ENCODE measurements around the gene ATXN1. TPM values are rescaled to one million over a fixed set of nuclear protein-coding genes. Genes with fewer than 3 reads are reported as not detected.

Gene ATXN1
- total RNA-seq, 4 donors from 2014 or later: 21.0 to 102 (median 51.1) TPM

DNA sequence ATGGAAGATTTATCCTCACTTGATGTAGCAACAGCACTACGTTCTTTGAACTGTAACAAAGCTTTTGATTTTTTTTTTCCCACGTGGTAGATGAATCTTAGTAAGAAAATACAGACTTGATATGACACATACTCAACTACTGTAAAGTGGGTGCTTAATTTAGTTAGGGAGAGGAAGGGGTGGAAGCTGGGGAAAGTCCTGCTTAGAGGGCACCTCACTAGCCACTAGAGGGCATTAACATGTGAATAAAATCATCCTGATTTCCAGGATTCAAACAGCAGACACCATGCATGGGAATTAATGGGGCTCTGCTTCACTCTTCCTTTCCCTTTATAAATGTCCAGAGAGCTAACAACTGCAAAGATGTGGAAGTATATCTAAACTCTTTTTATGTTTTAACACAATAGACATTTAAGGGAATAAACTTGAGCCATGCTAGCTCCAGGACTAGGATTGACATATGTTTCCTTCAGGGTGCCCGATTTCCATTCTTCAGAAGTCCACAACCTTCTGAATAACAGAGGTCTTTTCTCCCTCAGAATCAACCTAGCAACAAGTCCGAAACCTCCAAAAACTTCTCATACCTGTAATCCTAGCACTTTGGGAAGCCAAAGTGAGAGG lies 250.1 kb downstream of the ATXN1 start:
- no peaks in the 10 kb centered on the region for H3K9me3 ChIP-seq
- DNase-seq: no peak

DNA sequence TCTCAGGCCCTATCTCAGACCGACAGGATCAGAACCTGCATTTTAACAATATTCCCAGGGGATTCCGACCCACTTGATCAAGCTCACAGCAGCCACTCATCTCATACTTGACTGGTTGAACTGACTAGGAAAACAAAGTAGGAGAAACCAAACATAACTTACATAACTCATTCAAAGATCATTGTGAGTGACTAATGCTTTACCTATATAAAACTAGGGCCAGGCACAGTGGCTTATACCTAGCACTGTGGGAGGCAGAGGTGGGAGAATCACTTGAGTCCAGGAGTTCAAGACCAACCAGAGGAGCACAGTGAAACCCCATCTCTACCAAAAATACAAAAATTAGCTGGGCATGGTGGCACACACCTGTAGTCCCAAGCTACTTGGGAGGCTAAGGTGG lies 251.0 kb downstream of the ATXN1 start:
- intact Hi-C loops (cut with DNase I; ENCODE audit: low total_unique reads): loop anchor here (10.0 kb wide), 1 partner anchor 255 kb away; the partner anchor contains the start of gene ATXN1

More for the DNA sequence above, 250.1 kb downstream of the ATXN1 start:
- intact Hi-C loops (cut with DNase I; ENCODE audit: low total_unique reads): loop anchor here (10.0 kb wide), 1 partner anchor 254 kb away; the partner anchor contains the start of gene ATXN1
- Histone ChIP-seq H3K27me3 (no peaks in the 10 kb centered on the region), H3K4me3 (no peak overlapping the region), H3K4me1 (peaks cover 0 to 7% of the 10 kb centered on the region in 2 donors), H3K27ac (peak overlapping the region; percentile 29 to 63), H3K36me3 (no peaks in the 10 kb centered on the region)
- TF ChIP-seq, protein P1, sequence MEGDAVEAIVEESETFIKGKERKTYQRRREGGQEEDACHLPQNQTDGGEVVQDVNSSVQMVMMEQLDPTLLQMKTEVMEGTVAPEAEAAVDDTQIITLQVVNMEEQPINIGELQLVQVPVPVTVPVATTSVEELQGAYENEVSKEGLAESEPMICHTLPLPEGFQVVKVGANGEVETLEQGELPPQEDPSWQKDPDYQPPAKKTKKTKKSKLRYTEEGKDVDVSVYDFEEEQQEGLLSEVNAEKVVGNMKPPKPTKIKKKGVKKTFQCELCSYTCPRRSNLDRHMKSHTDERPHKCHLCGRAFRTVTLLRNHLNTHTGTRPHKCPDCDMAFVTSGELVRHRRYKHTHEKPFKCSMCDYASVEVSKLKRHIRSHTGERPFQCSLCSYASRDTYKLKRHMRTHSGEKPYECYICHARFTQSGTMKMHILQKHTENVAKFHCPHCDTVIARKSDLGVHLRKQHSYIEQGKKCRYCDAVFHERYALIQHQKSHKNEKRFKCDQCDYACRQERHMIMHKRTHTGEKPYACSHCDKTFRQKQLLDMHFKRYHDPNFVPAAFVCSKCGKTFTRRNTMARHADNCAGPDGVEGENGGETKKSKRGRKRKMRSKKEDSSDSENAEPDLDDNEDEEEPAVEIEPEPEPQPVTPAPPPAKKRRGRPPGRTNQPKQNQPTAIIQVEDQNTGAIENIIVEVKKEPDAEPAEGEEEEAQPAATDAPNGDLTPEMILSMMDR (IDR thresholded peaks at IDR 0.05): peak; percentile 42 to 67 (median 58)
- TF ChIP-seq POLR2A (IDR thresholded peaks at IDR 0.05): no peak

DNA sequence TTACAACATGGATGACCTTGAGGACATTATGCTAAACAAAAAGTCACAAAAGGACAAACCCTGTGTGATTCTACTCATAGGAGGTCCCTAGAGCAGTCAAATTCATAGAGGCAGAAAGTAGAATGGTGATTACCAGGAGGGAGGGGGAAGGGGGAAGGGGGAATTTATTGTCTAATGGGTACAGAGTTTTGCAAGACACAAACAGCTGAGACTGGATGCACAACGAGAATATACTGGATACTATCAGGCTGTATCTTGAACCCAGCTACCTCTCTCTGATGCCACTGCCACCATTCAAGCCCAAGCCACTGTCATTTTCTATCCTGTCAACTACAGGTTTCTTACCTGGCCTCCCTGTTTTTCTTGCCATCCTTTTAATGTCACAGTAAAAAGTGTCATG lies 252.3 kb downstream of the ATXN1 start:
- intact Hi-C loops (cut with DNase I; ENCODE audit: low total_unique reads): no loop called here
- DNase-seq: no peak
- peak overlapping the region in 1 of 2 donors; percentile 4 for H3K27ac ChIP-seq
- H3K4me1 ChIP-seq: peaks cover 7 to 15% of the 10 kb centered on the region in 2 donors
- H3K9me3 ChIP-seq: no peaks in the 10 kb centered on the region
- H3K4me3 ChIP-seq: no peak overlapping the region
- H3K27me3 ChIP-seq: no peaks in the 10 kb centered on the region
- H3K36me3 ChIP-seq: no peaks in the 10 kb centered on the region
- no peak for TF ChIP-seq POLR2A (IDR thresholded peaks at IDR 0.05)
- TF ChIP-seq, protein P1 (IDR thresholded peaks at IDR 0.05): no peak

More for the DNA sequence above, 251.0 kb downstream of the ATXN1 start:
- Histone ChIP-seq H3K9me3 (no peaks in the 10 kb centered on the region), H3K27me3 (no peaks in the 10 kb centered on the region), H3K27ac (peak overlapping the region in 1 of 2 donors; percentile 12), H3K36me3 (no peaks in the 10 kb centered on the region), H3K4me3 (no peak overlapping the region), H3K4me1 (peaks cover 4 to 7% of the 10 kb centered on the region in 2 donors)
- no peak for DNase-seq
- TF ChIP-seq, protein P1 (IDR thresholded peaks at IDR 0.05): no peak
- no peak for TF ChIP-seq POLR2A (IDR thresholded peaks at IDR 0.05)

DNA sequence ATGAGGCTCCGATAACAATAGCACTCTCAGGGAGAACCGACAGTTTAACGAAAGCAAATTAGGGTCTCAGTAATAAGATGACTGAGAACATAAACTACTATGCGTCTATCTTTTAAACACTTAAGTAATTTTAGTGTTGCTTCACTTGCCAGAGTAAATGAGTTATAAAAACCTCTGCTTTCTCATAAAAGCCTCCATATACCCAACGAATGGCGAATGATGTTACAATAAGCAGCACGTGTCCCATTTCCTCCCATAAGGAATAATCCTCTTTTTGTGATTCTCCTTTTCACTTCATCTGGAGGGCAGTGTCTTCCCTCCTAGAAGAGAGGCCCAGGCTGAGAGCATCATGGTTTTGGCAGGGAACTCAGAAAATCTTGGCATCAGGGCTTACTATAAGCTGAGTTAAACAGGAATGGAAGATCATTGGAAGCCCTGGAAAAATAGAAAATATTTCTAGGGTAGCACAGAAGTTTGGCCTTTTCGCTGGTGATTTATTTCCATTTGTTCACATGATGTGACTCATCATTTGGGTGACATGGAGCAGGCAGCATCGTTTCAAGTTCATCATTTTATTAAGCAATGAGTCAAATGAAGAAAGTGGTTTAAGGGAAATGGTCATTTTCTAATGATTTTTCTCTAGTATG lies 255.4 kb downstream of the ATXN1 start:
- intact Hi-C loops (cut with DNase I; ENCODE audit: low total_unique reads): no loop called here
- H3K9me3 ChIP-seq: no peaks in the 10 kb centered on the region
- peak; percentile 59 to 74 for DNase-seq
- H3K27me3 ChIP-seq: no peaks in the 10 kb centered on the region
- peak overlapping the region; percentile 69 to 78 for H3K27ac ChIP-seq
- no peak for TF ChIP-seq POLR2A (IDR thresholded peaks at IDR 0.05)
- TF ChIP-seq, protein P1 (IDR thresholded peaks at IDR 0.05): peak in 3 of 4 experiments; percentile 13 to 22 (median 15)
- H3K4me1 ChIP-seq: peaks cover 0 to 19% of the 10 kb centered on the region in 2 donors
- no peak overlapping the region for H3K4me3 ChIP-seq
- H3K36me3 ChIP-seq: no peaks in the 10 kb centered on the region

DNA sequence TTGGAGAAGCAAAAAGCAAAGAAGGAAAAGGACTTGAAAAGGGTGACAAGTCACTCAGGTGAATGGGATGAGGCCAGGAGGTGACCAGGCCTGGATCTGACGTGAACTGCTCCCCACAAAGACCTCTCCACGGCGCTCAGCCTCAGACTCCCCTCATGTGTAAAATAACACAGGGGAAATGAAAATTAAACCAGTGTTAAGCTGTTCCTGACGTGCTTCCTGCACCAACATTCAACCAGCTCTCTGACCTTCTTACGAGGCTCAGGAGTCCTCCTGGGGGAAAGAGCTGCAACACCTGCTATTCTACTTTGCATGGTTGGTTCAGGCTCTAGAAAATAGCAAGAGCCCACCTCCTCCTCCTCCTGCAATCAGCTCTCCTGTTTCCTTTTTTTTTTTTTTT lies 256.7 kb downstream of the ATXN1 start:
- Histone ChIP-seq H3K36me3 (no peaks in the 10 kb centered on the region), H3K4me3 (no peak overlapping the region), H3K27me3 (no peaks in the 10 kb centered on the region), H3K4me1 (peaks cover 0 to 19% of the 10 kb centered on the region in 2 donors), H3K27ac (peak overlapping the region; percentile 69 to 78), H3K9me3 (no peaks in the 10 kb centered on the region)
- DNase-seq: no peak
- intact Hi-C loops (cut with DNase I; ENCODE audit: low total_unique reads): no loop called here
- TF ChIP-seq POLR2A (IDR thresholded peaks at IDR 0.05): no peak
- TF ChIP-seq, protein P1 (IDR thresholded peaks at IDR 0.05): no peak
